ENCODE results near the gene EEF1AKMT1.

EEF1AKMT1 gene

GRCh38 chr13:20721454-20722357, 52.1 kb downstream of the EEF1AKMT1 start:
- no peak for TF ChIP-seq JUND (IDR thresholded peaks at IDR 0.05; ENCODE audit: low read depth)
- in situ Hi-C loops (cut with HindIII; ENCODE audit: low pct_unique_long_range_greater_than_20kb, low sequenced_read_pairs), result no loop called here
- DNase-seq (ENCODE audit: low read depth in 1 of 2, low spot score in 1 of 2), result no peak

GRCh38 chr13:20721058-20721453, 52.7 kb downstream of the EEF1AKMT1 start:
- no peak for TF ChIP-seq JUND (IDR thresholded peaks at IDR 0.05; ENCODE audit: low read depth)
- no peak for DNase-seq (ENCODE audit: low read depth in 1 of 2, low spot score in 1 of 2)
- in situ Hi-C loops (cut with HindIII; ENCODE audit: low pct_unique_long_range_greater_than_20kb, low sequenced_read_pairs), result no loop called here

GRCh38 chr13:20720499-20720898, 53.3 kb downstream of the EEF1AKMT1 start:
- TF ChIP-seq JUND (IDR thresholded peaks at IDR 0.05; ENCODE audit: low read depth), result no peak
- no peak for DNase-seq (ENCODE audit: low read depth in 1 of 2, low spot score in 1 of 2)
- in situ Hi-C loops (cut with HindIII; ENCODE audit: low pct_unique_long_range_greater_than_20kb, low sequenced_read_pairs), result no loop called here

GRCh38 chr13:20719783-20720182, 54.0 kb downstream of the EEF1AKMT1 start:
- in situ Hi-C loops (cut with HindIII; ENCODE audit: low pct_unique_long_range_greater_than_20kb, low sequenced_read_pairs), result no loop called here
- TF ChIP-seq JUND (IDR thresholded peaks at IDR 0.05; ENCODE audit: low read depth), result no peak
- no peak for DNase-seq (ENCODE audit: low read depth in 1 of 2, low spot score in 1 of 2)

- in situ Hi-C loops (cut with HindIII; ENCODE audit: low pct_unique_long_range_greater_than_20kb, low sequenced_read_pairs), result no loop called here
- no peak for DNase-seq (ENCODE audit: low read depth in 1 of 2, low spot score in 1 of 2)
- TF ChIP-seq JUND (IDR thresholded peaks at IDR 0.05; ENCODE audit: low read depth), result no peak
Observed at GRCh38 chr13:20718958-20719566, 54.7 kb downstream of the EEF1AKMT1 start.

- in situ Hi-C loops (cut with HindIII; ENCODE audit: low pct_unique_long_range_greater_than_20kb, low sequenced_read_pairs), result no loop called here
Observed at GRCh38 chr13:20717581-20718542, 55.9 kb downstream of the EEF1AKMT1 start.

GRCh38 chr13:20716951-20717350, 56.8 kb downstream of the EEF1AKMT1 start:
- DNase-seq (ENCODE audit: low read depth in 1 of 2, low spot score in 1 of 2), result no peak
- in situ Hi-C loops (cut with HindIII; ENCODE audit: low pct_unique_long_range_greater_than_20kb, low sequenced_read_pairs), result no loop called here
- no peak for TF ChIP-seq JUND (IDR thresholded peaks at IDR 0.05; ENCODE audit: low read depth)

More at GRCh38 chr13:20717581-20718542, 55.9 kb downstream of the EEF1AKMT1 start:
- DNase-seq (ENCODE audit: low read depth in 1 of 2, low spot score in 1 of 2), result no peak
- TF ChIP-seq JUND (IDR thresholded peaks at IDR 0.05; ENCODE audit: low read depth), result no peak

GRCh38 chr13:20715330-20715712, 58.4 kb downstream of the EEF1AKMT1 start:
- no peak for DNase-seq (ENCODE audit: low read depth in 1 of 2, low spot score in 1 of 2)
- no peak for TF ChIP-seq JUND (IDR thresholded peaks at IDR 0.05; ENCODE audit: low read depth)
- in situ Hi-C loops (cut with HindIII; ENCODE audit: low pct_unique_long_range_greater_than_20kb, low sequenced_read_pairs), result no loop called here

GRCh38 chr13:20714563-20715329, 59.0 kb downstream of the EEF1AKMT1 start:
- in situ Hi-C loops (cut with HindIII; ENCODE audit: low pct_unique_long_range_greater_than_20kb, low sequenced_read_pairs), result no loop called here
- DNase-seq (ENCODE audit: low read depth in 1 of 2, low spot score in 1 of 2), result no peak
- no peak for TF ChIP-seq JUND (IDR thresholded peaks at IDR 0.05; ENCODE audit: low read depth)

- no peak for TF ChIP-seq JUND (IDR thresholded peaks at IDR 0.05; ENCODE audit: low read depth)
- DNase-seq (ENCODE audit: low read depth in 1 of 2, low spot score in 1 of 2), result no peak
- in situ Hi-C loops (cut with HindIII; ENCODE audit: low pct_unique_long_range_greater_than_20kb, low sequenced_read_pairs), result no loop called here
Observed at GRCh38 chr13:20714161-20714560, 59.6 kb downstream of the EEF1AKMT1 start.

GRCh38 chr13:20713751-20714150, 60.0 kb downstream of the EEF1AKMT1 start:
- no peak for DNase-seq (ENCODE audit: low read depth in 1 of 2, low spot score in 1 of 2)
- TF ChIP-seq JUND (IDR thresholded peaks at IDR 0.05; ENCODE audit: low read depth), result no peak
- in situ Hi-C loops (cut with HindIII; ENCODE audit: low pct_unique_long_range_greater_than_20kb, low sequenced_read_pairs), result no loop called here

- no peak for DNase-seq (ENCODE audit: low read depth in 1 of 2, low spot score in 1 of 2)
- in situ Hi-C loops (cut with HindIII; ENCODE audit: low pct_unique_long_range_greater_than_20kb, low sequenced_read_pairs), result no loop called here
- no peak for TF ChIP-seq JUND (IDR thresholded peaks at IDR 0.05; ENCODE audit: low read depth)
Observed at GRCh38 chr13:20713014-20713376, 60.8 kb downstream of the EEF1AKMT1 start.

Measured in T47D (cell line).